Suprapubic skin (tissue), 4 donors: ENCODE results near the gene DENND4B.

Source experiments
- CTCF ChIP-seq, 2 donors: fragments of 200-600 bp in 1 of 2; fragments of 450-650 bp in 1 of 2; sonication (generic) in 1 of 2; IDR thresholded peaks; one replicate each; pipeline ENCODE4 v1.5.1; 2016 to 2019; ENCODE audit warnings: antibody characterized with exemption in 2 of 2, mild to moderate bottlenecking in 1 of 2, moderate library complexity in 1 of 2
- POLR2A ChIP-seq, 2 donors: fragments of 450-650 bp; IDR thresholded peaks; one replicate each; pipeline ENCODE4 v1.6.1; 2017; ENCODE audit warnings: antibody characterized with exemption in 2 of 2, mild to moderate bottlenecking in 2 of 2, moderate library complexity in 2 of 2
- POLR2AphosphoS5 ChIP-seq, 3 donors: sonication (generic); formaldehyde crosslinking; IDR thresholded peaks; one replicate each; pipeline ENCODE4 v1.6.1; 2017; ENCODE audit warnings: antibody characterized with exemption in 3 of 3

GRCh38 chr1:153959454-153959853 lies 12.9 kb upstream of the DENND4B start:
- no peak for TF ChIP-seq CTCF (IDR thresholded peaks at IDR 0.05)
- no peak for TF ChIP-seq POLR2A (IDR thresholded peaks at IDR 0.05)
- TF ChIP-seq POLR2AphosphoS5 (IDR thresholded peaks at IDR 0.05): no peak
